GM23338 (cell line): ENCODE measurements around the gene CXorf65. TPM values are rescaled to one million over a fixed set of nuclear protein-coding genes. Genes with fewer than 3 reads are reported as not detected.
A peak's percentile ranks its signal among the peaks of the same experiment; 100 is the strongest.

Source experiments
- ATAC-seq: fragments of 200-7000 bp; cut with Tn5 transposase; 3 replicates; pipeline ENCODE4 v1.9.1; 2020
- DNase-seq: peaks from one replicate; pipeline ENCODE4 v3.0.0-alpha.2; 2015; ENCODE audit warnings: low spot score
- H2AFZ ChIP-seq: fragments of 200-600 bp; sonication (generic); 2 replicates; pipeline ENCODE4 v1.8.0; 2016; ENCODE audit warnings: antibody characterized with exemption, mild to moderate bottlenecking, moderate library complexity
- H3F3A ChIP-seq: fragments of 200-600 bp; sonication (generic); replicated peaks from 2 replicates; pipeline ENCODE4 v1.8.0; 2017; ENCODE audit warnings: antibody characterized with exemption, mixed run types, low read depth
- H3K27ac ChIP-seq: fragments of 200-600 bp; sonication (generic); 2 replicates; pipeline ENCODE4 v1.6.1; 2016; ENCODE audit warnings: low read depth
- H3K27me3 ChIP-seq: fragments of 200-600 bp; sonication (generic); 2 replicates; pipeline ENCODE4 v1.8.0; 2016; ENCODE audit warnings: mild to moderate bottlenecking, mixed run types, moderate library complexity; ENCODE audit not compliant: insufficient read depth
- H3K36me3 ChIP-seq: fragments of 200-600 bp; sonication (generic); 2 replicates; pipeline ENCODE4 v1.8.0; 2016; ENCODE audit warnings: mild to moderate bottlenecking; ENCODE audit not compliant: insufficient read depth
- H3K4me1 ChIP-seq: fragments of 200-600 bp; sonication (generic); 2 replicates; pipeline ENCODE4 v1.8.0; 2016; ENCODE audit warnings: mild to moderate bottlenecking, moderate library complexity; ENCODE audit not compliant: insufficient read depth
- H3K4me2 ChIP-seq: fragments of 200-600 bp; sonication (generic); 2 replicates; pipeline ENCODE4 v1.7.1; 2017; ENCODE audit warnings: mixed run types
- H3K4me3 ChIP-seq: fragments of 200-600 bp; sonication (generic); 2 replicates; pipeline ENCODE4 v1.6.1; 2016; ENCODE audit warnings: mixed run types
- H3K79me2 ChIP-seq: fragments of 200-600 bp; sonication (generic); replicated peaks from 2 replicates; pipeline ENCODE4 v1.8.0; 2017; ENCODE audit warnings: mild to moderate bottlenecking; ENCODE audit not compliant: insufficient read depth
- H3K9me2 ChIP-seq: fragments of 200-600 bp; sonication (generic); 2 replicates; pipeline ENCODE4 v1.8.0; 2017; ENCODE audit not compliant: insufficient read depth
- H4K20me1 ChIP-seq: fragments of 200-600 bp; sonication (generic); replicated peaks from 2 replicates; pipeline ENCODE4 v1.8.0; 2017; ENCODE audit warnings: mild to moderate bottlenecking; ENCODE audit not compliant: insufficient read depth
- H3K27ac Mint-ChIP-seq: 2 replicates; pipeline ENCODE4 v1.8.0; 2020; ENCODE audit warnings: inconsistent platforms, mild to moderate bottlenecking, moderate library complexity, mixed read lengths
- H3K27me3 Mint-ChIP-seq: 3 replicates; pipeline ENCODE4 v1.8.0; 2022; ENCODE audit warnings: low read depth, mild to moderate bottlenecking, moderate library complexity, mixed read lengths, inconsistent platforms; ENCODE audit not compliant: insufficient read depth, poor library complexity
- H3K36me3 Mint-ChIP-seq: 3 replicates; pipeline ENCODE4 v1.8.0; 2021; ENCODE audit warnings: low read depth, mild to moderate bottlenecking, inconsistent platforms, moderate library complexity, mixed read lengths
- H3K4me1 Mint-ChIP-seq: 3 replicates; pipeline ENCODE4 v1.8.0; 2020; ENCODE audit warnings: mild to moderate bottlenecking, inconsistent platforms, mixed read lengths
- H3K4me3 Mint-ChIP-seq: 3 replicates; pipeline ENCODE4 v1.8.0; 2021; ENCODE audit warnings: moderate library complexity, mild to moderate bottlenecking, inconsistent platforms, mixed read lengths
- H3K9me3 Mint-ChIP-seq: 3 replicates; pipeline ENCODE4 v1.8.0; 2020; ENCODE audit warnings: moderate library complexity, mild to moderate bottlenecking, inconsistent platforms, mixed read lengths
- CREB1 ChIP-seq: fragments of 250-450 bp; sonication (Bioruptor Pico); IDR thresholded peaks from 2 replicates; pipeline ENCODE4 v1.5.0; 2020; ENCODE audit warnings: low read depth, mild to moderate bottlenecking, moderate library complexity
- ETS1 ChIP-seq: IDR thresholded peaks from 2 replicates; pipeline ENCODE4 v1.6.1; 2016; ENCODE audit warnings: antibody characterized with exemption
- EZH2 ChIP-seq: fragments of 200-600 bp; sonication (generic); IDR thresholded peaks from one replicate; pipeline ENCODE4 v1.8.0; 2017; ENCODE audit warnings: antibody characterized with exemption, mild to moderate bottlenecking, low read depth; ENCODE audit not compliant: unreplicated experiment
- EZH2phosphoT487 ChIP-seq: fragments of 200-600 bp; sonication (generic); IDR thresholded peaks from one replicate; pipeline ENCODE4 v1.8.1; 2018; ENCODE audit warnings: antibody characterized with exemption; ENCODE audit not compliant: unreplicated experiment
- JUNB ChIP-seq: IDR thresholded peaks from one replicate; pipeline ENCODE4 v1.6.1; 2016; ENCODE audit warnings: antibody characterized with exemption; ENCODE audit not compliant: unreplicated experiment
- NANOG ChIP-seq: IDR thresholded peaks from 2 replicates; pipeline ENCODE4 v1.6.1; 2016; ENCODE audit warnings: antibody characterized with exemption, borderline replicate concordance
- POLR2AphosphoS5 ChIP-seq: IDR thresholded peaks from 2 replicates; pipeline ENCODE4 v1.6.1; 2016; ENCODE audit warnings: antibody characterized with exemption, low read depth
- REST ChIP-seq: IDR thresholded peaks from one replicate; pipeline ENCODE4 v1.6.1; 2018; ENCODE audit warnings: antibody characterized with exemption; ENCODE audit not compliant: unreplicated experiment
- ZNF114 ChIP-seq: fragments of 250-450 bp; sonication (Bioruptor Pico); IDR thresholded peaks from 2 replicates; pipeline ENCODE4 v1.5.0; 2020; ENCODE audit warnings: mild to moderate bottlenecking, moderate library complexity
- ZNF462 ChIP-seq: fragments of 250-450 bp; sonication (Bioruptor Pico); IDR thresholded peaks from 2 replicates; pipeline ENCODE4 v1.5.0; 2020; ENCODE audit warnings: mild to moderate bottlenecking, moderate library complexity
- polyA plus RNA-seq: library from polyadenylated mRNA; unstranded; fragments of >200 nt; fragmentation: Nextera tagmentation; extraction: Ambion mirVana; gene quantifications from 2 replicates; pipeline ENCODE4 v1.2.1, GENCODE V29; 2016
- total RNA-seq: library from RNA; depleted of rRNA; stranded (reverse); fragments of >200 nt; shearing (Covaris generic); gene quantifications from 2 replicates; pipeline ENCODE4 v1.2.3, GENCODE V29; 2014

CXorf65 gene
- total and polyA plus RNA-seq, 2 experiments from 2014 or later = 0.79 TPM; not detected in 1

- Histone ChIP-seq H3K4me2 (peak overlapping the region; percentile 84), H3K27ac (no peak overlapping the region), H2AFZ (no peak overlapping the region), H3K79me2 (peaks cover 18% of the 10 kb centered on the region), H4K20me1 (no peaks in the 10 kb centered on the region), H3K36me3 (no peaks in the 10 kb centered on the region), H3K4me3 (peak overlapping the region; percentile 78), H3K4me1 (peaks cover 31% of the 10 kb centered on the region), H3F3A (no peaks in the 10 kb centered on the region; the same call in 1 of the 2 replicates), H3K9me2 (no peaks in the 10 kb centered on the region), H3K27me3 (peaks cover 4% of the 10 kb centered on the region; the same call in 1 of the 2 replicates)
- H3K27ac Mint-ChIP-seq = no peak overlapping the region
- H3K27me3 Mint-ChIP-seq = peaks cover 5% of the 10 kb centered on the region
- H3K4me1 Mint-ChIP-seq = peaks cover 31% of the 10 kb centered on the region
- no peak for DNase-seq
- no peaks in the 10 kb centered on the region; the same call in 2 of the 3 replicates for H3K9me3 Mint-ChIP-seq
- no peak for TF ChIP-seq NANOG
- no peak for TF ChIP-seq ZNF114 (CRISPR knock-in tag)
- TF ChIP-seq EZH2phosphoT487 = no peak
- TF ChIP-seq CREB1 (CRISPR knock-in tag) = no peak
- TF ChIP-seq JUNB = no peak
- H3K4me3 Mint-ChIP-seq = peak overlapping the region; percentile 97
- no peak for ATAC-seq
- H3K36me3 Mint-ChIP-seq = peaks cover 8% of the 10 kb centered on the region; the same call in 1 of the 3 replicates
Measured at GRCh38 chrX:71096760-71097032, 9.8 kb downstream of the CXorf65 start.

- peak overlapping the region; percentile 84; the same call in 1 of the 2 replicates for H3K27ac ChIP-seq
- H3F3A ChIP-seq = no peaks in the 10 kb centered on the region; the same call in 1 of the 2 replicates
- ATAC-seq = peak; percentile 22
- H4K20me1 ChIP-seq = no peaks in the 10 kb centered on the region
- H3K27me3 ChIP-seq = peaks cover 4% of the 10 kb centered on the region; the same call in 1 of the 2 replicates
- peaks cover 25% of the 10 kb centered on the region for H3K4me1 ChIP-seq
- no peak overlapping the region for H2AFZ ChIP-seq
- Mint-ChIP-seq H3K9me3 (no peaks in the 10 kb centered on the region; the same call in 2 of the 3 replicates), H3K27me3 (peaks cover 4% of the 10 kb centered on the region), H3K4me1 (peaks cover 26% of the 10 kb centered on the region), H3K27ac (peak overlapping the region; percentile 84), H3K36me3 (peaks cover 3% of the 10 kb centered on the region; the same call in 1 of the 3 replicates), H3K4me3 (peak overlapping the region; percentile 97)
- peak overlapping the region; percentile 78 for H3K4me3 ChIP-seq
- H3K9me2 ChIP-seq = no peaks in the 10 kb centered on the region
- peak overlapping the region; percentile 84 for H3K4me2 ChIP-seq
- no peak for DNase-seq
- H3K36me3 ChIP-seq = no peaks in the 10 kb centered on the region
- peaks cover 14% of the 10 kb centered on the region for H3K79me2 ChIP-seq
- TF ChIP-seq ZNF462 (no peak), ZNF114 (CRISPR knock-in tag) (no peak), EZH2 (no peak), POLR2AphosphoS5 (no peak; the same call in 1 of the 2 replicates), REST (no peak), NANOG (no peak), EZH2phosphoT487 (no peak), ETS1 (no peak), JUNB (no peak)
Measured at GRCh38 chrX:71095981-71096759, 10.4 kb downstream of the CXorf65 start.
